ENCODE results near the gene PXT1.
A peak's percentile ranks its signal among the peaks of the same experiment; 100 is the strongest.
"Not testable (repeated sequence)": the region's sequence is repeated elsewhere in the genome, so short reads cannot be mapped to it uniquely, and the experiment has no call there.

The PXT1 gene

GRCh38 chr6:36442671-36443470 lies at the start of gene PXT1, which contains the start of gene KCTD20:
PXT1 (minus strand) TSS chr6:36442854; CDS start chr6:36426082, 16,772 bp downstream.
KCTD20 (plus strand) TSS chr6:36443000; CDS start chr6:36470098, 27,098 bp downstream.
- peak; percentile 49 to 58 for DNase-seq

GRCh38 chr6:36492092-36492491 lies 49.4 kb upstream of the PXT1 start:
- no peak for DNase-seq

- no peak for DNase-seq
Measured at GRCh38 chr6:36491378-36491965, 48.8 kb upstream of the PXT1 start.

- no peak for DNase-seq
Measured at GRCh38 chr6:36489426-36489825, 46.8 kb upstream of the PXT1 start.

- no peak for DNase-seq
Measured at GRCh38 chr6:36488221-36488620, 45.6 kb upstream of the PXT1 start.

- DNase-seq = no peak
Measured at GRCh38 chr6:36487698-36488097, 45.0 kb upstream of the PXT1 start.

- DNase-seq = no peak
Measured at GRCh38 chr6:36484736-36485135, 42.1 kb upstream of the PXT1 start.

GRCh38 chr6:36483326-36483725 lies 40.7 kb upstream of the PXT1 start:
- not testable (repeated sequence) for DNase-seq

GRCh38 chr6:36479256-36479655 lies 36.6 kb upstream of the PXT1 start:
- no peak for DNase-seq

GRCh38 chr6:36478051-36478526 lies 35.4 kb upstream of the PXT1 start:
- DNase-seq = no peak

GRCh38 chr6:36469946-36470345 lies 27.3 kb upstream of the PXT1 start:
- no peak for DNase-seq

- DNase-seq = no peak
Measured at GRCh38 chr6:36469148-36469661, 26.6 kb upstream of the PXT1 start.

GRCh38 chr6:36467625-36468024 lies 25.0 kb upstream of the PXT1 start:
- no peak for DNase-seq

- DNase-seq = no peak
Measured at GRCh38 chr6:36464233-36464632, 21.6 kb upstream of the PXT1 start.

- no peak for DNase-seq
Measured at GRCh38 chr6:36463676-36464075, 21.0 kb upstream of the PXT1 start.

- DNase-seq = no peak
Measured at GRCh38 chr6:36461646-36462045, 19.0 kb upstream of the PXT1 start.

- DNase-seq = no peak
Measured at GRCh38 chr6:36460916-36461315, 18.3 kb upstream of the PXT1 start.

- DNase-seq = no peak
Measured at GRCh38 chr6:36459501-36459900, 16.8 kb upstream of the PXT1 start.

- no peak for DNase-seq
Measured at GRCh38 chr6:36455486-36456027, 12.9 kb upstream of the PXT1 start.

- not testable (repeated sequence) for DNase-seq
Measured at GRCh38 chr6:36452897-36453296, 10.2 kb upstream of the PXT1 start.

- not testable (repeated sequence) for DNase-seq
Measured at GRCh38 chr6:36449173-36449572, 6.5 kb upstream of the PXT1 start.

- DNase-seq = no peak
Measured at GRCh38 chr6:36445621-36446020, 3.0 kb upstream of the PXT1 start.

- no peak for DNase-seq
Measured at GRCh38 chr6:36444470-36444869, 1.8 kb upstream of the PXT1 start.
